DOHH2 (cell line): Measurements from ENCODE around the gene SERAC1.

ENCODE experiments used
- H3F3A ChIP-seq: fragments of 200-600 bp; sonication (generic), shearing (Covaris generic); 2 replicates; pipeline ENCODE4 v1.6.0; 2016; ENCODE audit warnings: antibody characterized with exemption, mild to moderate bottlenecking; ENCODE audit not compliant: control insufficient read depth, insufficient read depth
- H3K27ac ChIP-seq: fragments of 200-600 bp; sonication (generic); 2 replicates; pipeline ENCODE4 v1.5.1; 2014; ENCODE audit warnings: low read depth, mild to moderate bottlenecking, low read length, moderate library complexity
- H3K27me3 ChIP-seq: fragments of 200-600 bp; sonication (generic); 2 replicates; pipeline ENCODE4 v1.6.1; 2014; ENCODE audit warnings: mild to moderate bottlenecking, low read length, mixed read lengths; ENCODE audit not compliant: control insufficient read depth
- H3K36me3 ChIP-seq: fragments of 200-600 bp; sonication (generic); 2 replicates; pipeline ENCODE4 v1.6.1; 2014; ENCODE audit warnings: mild to moderate bottlenecking, low read length, moderate library complexity, mixed read lengths; ENCODE audit not compliant: control insufficient read depth
- H3K4me1 ChIP-seq: fragments of 200-600 bp; sonication (generic); 2 replicates; pipeline ENCODE4 v1.6.1; 2014; ENCODE audit warnings: mild to moderate bottlenecking, low read length, mixed read lengths; ENCODE audit not compliant: control insufficient read depth
- H3K4me2 ChIP-seq: fragments of 200-600 bp; sonication (generic); 2 replicates; pipeline ENCODE4 v1.6.0; 2014; ENCODE audit warnings: mild to moderate bottlenecking, low read length, moderate library complexity
- H3K4me3 ChIP-seq: fragments of 200-600 bp; sonication (generic); 2 replicates; pipeline ENCODE4 v1.5.1; 2014; ENCODE audit warnings: mild to moderate bottlenecking, low read length, mixed read lengths
- H3K79me2 ChIP-seq: fragments of 200-600 bp; sonication (generic); 2 replicates; pipeline ENCODE4 v1.6.1; 2014; ENCODE audit warnings: mild to moderate bottlenecking, low read length, mixed read lengths; ENCODE audit not compliant: control insufficient read depth
- H3K9me2 ChIP-seq: fragments of 200-600 bp; sonication (generic); replicated peaks from 2 replicates; pipeline ENCODE4 v1.6.1; 2014; ENCODE audit warnings: mild to moderate bottlenecking, low read length, mixed read lengths; ENCODE audit not compliant: control insufficient read depth
- H3K9me3 ChIP-seq: fragments of 200-600 bp; sonication (generic); 2 replicates; pipeline ENCODE4 v1.6.1; 2014; ENCODE audit warnings: antibody characterized with exemption, low read length, mixed read lengths; ENCODE audit not compliant: control insufficient read depth, insufficient read depth
- H4K20me1 ChIP-seq: fragments of 200-600 bp; sonication (generic); 2 replicates; pipeline ENCODE4 v1.6.0; 2014; ENCODE audit warnings: low read depth, mild to moderate bottlenecking, antibody characterized with exemption, low read length, moderate library complexity; ENCODE audit not compliant: control insufficient read depth, insufficient read depth
- CTCF ChIP-seq: fragments of 200-600 bp; sonication (generic); IDR thresholded peaks from one replicate; pipeline ENCODE4 v1.5.1; 2014; ENCODE audit warnings: antibody characterized with exemption, mild to moderate bottlenecking, low read depth, low read length; ENCODE audit not compliant: poor library complexity, severe bottlenecking
- EZH2phosphoT487 ChIP-seq: fragments of 200-600 bp; sonication (generic); IDR thresholded peaks from 2 replicates; pipeline ENCODE4 v1.6.1; 2017; ENCODE audit warnings: borderline replicate concordance, mild to moderate bottlenecking, antibody characterized with exemption, low read length, moderate library complexity, mixed read lengths

Gene SERAC1

GRCh38 chr6:158198461-158198860 lies 30.4 kb upstream of the SERAC1 start:
- Histone ChIP-seq H3K4me2 (no peak overlapping the region), H3K79me2 (no peaks in the 10 kb centered on the region), H4K20me1 (no peaks in the 10 kb centered on the region), H3K4me3 (no peak overlapping the region), H3K27me3 (no peaks in the 10 kb centered on the region), H3K4me1 (no peaks in the 10 kb centered on the region), H3K9me2 (no peaks in the 10 kb centered on the region), H3F3A (no peaks in the 10 kb centered on the region), H3K9me3 (no peaks in the 10 kb centered on the region), H3K27ac (no peak overlapping the region), H3K36me3 (no peaks in the 10 kb centered on the region)
- TF ChIP-seq CTCF (no peak), EZH2phosphoT487 (no peak)

- no peaks in the 10 kb centered on the region for H3K79me2 ChIP-seq
- TF ChIP-seq CTCF (no peak), EZH2phosphoT487 (no peak)
- H3F3A ChIP-seq: no peaks in the 10 kb centered on the region
- no peaks in the 10 kb centered on the region for H3K27me3 ChIP-seq
- no peaks in the 10 kb centered on the region for H4K20me1 ChIP-seq
- H3K36me3 ChIP-seq: peaks cover 6% of the 10 kb centered on the region
- no peak overlapping the region for H3K4me2 ChIP-seq
- no peaks in the 10 kb centered on the region for H3K9me3 ChIP-seq
- no peaks in the 10 kb centered on the region for H3K9me2 ChIP-seq
- no peak overlapping the region for H3K4me3 ChIP-seq
- H3K27ac ChIP-seq: no peak overlapping the region
- H3K4me1 ChIP-seq: no peaks in the 10 kb centered on the region
Observed at GRCh38 chr6:158194487-158195280, 26.6 kb upstream of the SERAC1 start.

- Histone ChIP-seq H3K36me3 (peaks cover 6% of the 10 kb centered on the region), H3K4me3 (no peak overlapping the region), H4K20me1 (no peaks in the 10 kb centered on the region), H3K79me2 (no peaks in the 10 kb centered on the region), H3K27ac (no peak overlapping the region), H3K4me2 (no peak overlapping the region), H3F3A (no peaks in the 10 kb centered on the region), H3K9me2 (no peaks in the 10 kb centered on the region), H3K9me3 (no peaks in the 10 kb centered on the region), H3K27me3 (no peaks in the 10 kb centered on the region), H3K4me1 (no peaks in the 10 kb centered on the region)
- no peak for TF ChIP-seq CTCF
- TF ChIP-seq EZH2phosphoT487: no peak
Observed at GRCh38 chr6:158191761-158192160, 23.7 kb upstream of the SERAC1 start.
